Colonic mucosa (tissue), 4 donors: ENCODE measurements around the gene PQBP1. TPM values are rescaled to one million over a fixed set of nuclear protein-coding genes. Genes with fewer than 3 reads are reported as not detected.
A peak's percentile ranks its signal among the peaks of the same experiment; 100 is the strongest.
"Not testable (repeated sequence)": the region's sequence is repeated elsewhere in the genome, so short reads cannot be mapped to it uniquely, and the experiment has no call there.

Experiments used
- DNase-seq: peaks from one replicate; pipeline ENCODE4 v3.0.0-alpha.2; 2020
- H3K27ac ChIP-seq: fragments of 200-600 bp; one replicate; pipeline ENCODE4 v1.8.0; 2021
- H3K27me3 ChIP-seq: fragments of 200-600 bp; one replicate; pipeline ENCODE4 v1.8.0; 2021
- H3K36me3 ChIP-seq: fragments of 200-600 bp; one replicate; pipeline ENCODE4 v1.8.0; 2021
- H3K4me1 ChIP-seq: fragments of 200-600 bp; one replicate; pipeline ENCODE4 v1.8.0; 2021; ENCODE audit warnings: mild to moderate bottlenecking
- H3K4me3 ChIP-seq: fragments of 200-600 bp; one replicate; pipeline ENCODE4 v1.8.0; 2021
- H3K9ac ChIP-seq, 2 donors: one replicate each; pipeline ENCODE4 v1.7.0; 2013; ENCODE audit warnings: control low read depth in 2 of 2, low read depth in 2 of 2, low read length in 2 of 2
- H3K9me3 ChIP-seq: fragments of 200-600 bp; one replicate; pipeline ENCODE4 v1.8.0; 2021
- CTCF ChIP-seq: fragments of 200-600 bp; IDR thresholded peaks from one replicate; pipeline ENCODE4 v1.8.0; 2022; ENCODE audit warnings: antibody characterized with exemption, mild to moderate bottlenecking
- intact Hi-C: fragments of 100-400 bp; cut with DNase I; formaldehyde crosslinking; loops from one replicate; pipeline ENCODE4 v1.14.1; 2022
- total RNA-seq, 2 donors: library from RNA; stranded (reverse); fragmentation: NEBNext Ultra II Directional in 1 of 2; extraction: Animal tissue kit (Norgen Biotek cat#: 25700) in 1 of 2; gene quantifications; one replicate each; pipeline ENCODE4 v1.2.1, GENCODE V29; 2021
- donor health status: healthy.
- donor health status: DM: no; HTN: no; CAD: no.
- donor health status: DM: no; HTN: no; CAD: no.

PQBP1 gene
- total RNA-seq, 2 donors from 2014 or later: 68.1 to 76.3 TPM

- no peak for TF ChIP-seq CTCF
- Histone ChIP-seq H3K9me3 (no peaks in the 10 kb centered on the region), H3K27ac (no peak overlapping the region), H3K27me3 (no peaks in the 10 kb centered on the region), H3K4me1 (no peaks in the 10 kb centered on the region), H3K36me3 (no peaks in the 10 kb centered on the region), H3K9ac (no peak overlapping the region), H3K4me3 (no peak overlapping the region)
- DNase-seq: no peak
- intact Hi-C loops: no loop called here
Observed at GRCh38 chrX:48864210-48864609, 33.5 kb upstream of the PQBP1 start.

- H3K4me1 ChIP-seq, H3K36me3 ChIP-seq, H3K27me3 ChIP-seq, DNase-seq, H3K27ac ChIP-seq, H3K9ac ChIP-seq, H3K9me3 ChIP-seq, H3K4me3 ChIP-seq, intact Hi-C loops: not testable (repeated sequence)
Observed at GRCh38 chrX:48872017-48872416, 25.7 kb upstream of the PQBP1 start.

DNA sequence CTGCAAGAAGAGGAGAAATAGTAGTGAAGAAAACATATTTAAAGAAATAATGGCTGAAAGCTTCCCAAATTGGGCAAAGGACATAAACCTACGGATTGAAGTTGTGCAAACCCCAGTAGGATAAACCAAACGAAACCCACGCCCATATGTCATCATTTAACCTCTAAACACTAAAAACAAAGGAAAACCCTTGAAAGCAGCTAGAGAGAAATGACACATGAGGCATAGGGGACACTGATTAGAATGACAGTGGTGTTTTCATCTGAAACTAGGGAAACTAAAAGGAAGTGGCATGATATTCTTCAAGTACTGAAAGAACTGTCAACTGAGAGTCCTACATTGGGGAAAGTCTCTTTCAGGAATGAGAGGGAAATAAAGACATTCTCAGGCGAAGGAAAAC is 20.8 kb upstream of the PQBP1 start:
- H3K27ac ChIP-seq, H3K9me3 ChIP-seq, H3K9ac ChIP-seq, H3K27me3 ChIP-seq, H3K4me3 ChIP-seq, DNase-seq, H3K4me1 ChIP-seq, H3K36me3 ChIP-seq, intact Hi-C loops: not testable (repeated sequence)

- intact Hi-C loops: no loop called here
- TF ChIP-seq CTCF: no peak
- Histone ChIP-seq H3K4me1 (no peaks in the 10 kb centered on the region), H3K27ac (no peak overlapping the region), H3K9me3 (no peaks in the 10 kb centered on the region), H3K9ac (no peak overlapping the region), H3K36me3 (no peaks in the 10 kb centered on the region), H3K27me3 (no peaks in the 10 kb centered on the region), H3K4me3 (no peak overlapping the region)
- no peak for DNase-seq
Observed at GRCh38 chrX:48883729-48884128, 14.0 kb upstream of the PQBP1 start.

DNA sequence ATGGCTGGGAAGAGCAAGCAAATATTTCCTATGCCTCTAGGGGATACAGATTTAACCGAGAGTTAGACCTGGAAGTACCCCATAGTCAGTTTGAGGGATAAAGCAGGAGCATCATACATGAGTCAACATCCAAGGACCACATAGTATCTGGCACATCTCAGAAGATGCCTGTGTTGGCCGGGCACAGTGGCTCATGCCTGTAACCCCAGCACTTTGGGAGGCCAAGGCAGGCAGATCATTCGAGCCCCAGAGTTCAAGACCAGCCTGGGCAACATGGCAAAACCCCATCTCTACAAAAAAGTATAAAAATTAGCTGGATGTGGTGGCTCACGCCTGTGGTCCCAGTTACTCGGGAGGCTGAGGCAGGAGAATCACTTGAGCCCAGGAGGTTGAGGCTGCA is 11.1 kb upstream of the PQBP1 start:
- DNase-seq, H3K4me3 ChIP-seq, intact Hi-C loops, H3K27me3 ChIP-seq, H3K9ac ChIP-seq, H3K4me1 ChIP-seq, H3K27ac ChIP-seq, H3K36me3 ChIP-seq, H3K9me3 ChIP-seq: not testable (repeated sequence)

- Histone ChIP-seq H3K4me1 (no peaks in the 10 kb centered on the region), H3K27ac (no peak overlapping the region), H3K36me3 (no peaks in the 10 kb centered on the region), H3K27me3 (no peaks in the 10 kb centered on the region), H3K4me3 (peak overlapping the region; percentile 58), H3K9me3 (no peaks in the 10 kb centered on the region), H3K9ac (peak overlapping the region; percentile 34 to 66)
- no peak for TF ChIP-seq CTCF
- intact Hi-C loops: no loop called here
- no peak for DNase-seq
Observed at GRCh38 chrX:48890296-48890925, 7.3 kb upstream of the PQBP1 start.

- Histone ChIP-seq H3K9ac (peak overlapping the region; percentile 34 to 66), H3K36me3 (no peaks in the 10 kb centered on the region)
- intact Hi-C loops: no loop called here
Observed at GRCh38 chrX:48890934-48891401, 6.8 kb upstream of the PQBP1 start.

More at GRCh38 chrX:48890934-48891401, 6.8 kb upstream of the PQBP1 start:
- Histone ChIP-seq H3K9me3 (no peaks in the 10 kb centered on the region), H3K27me3 (no peaks in the 10 kb centered on the region), H3K27ac (peak overlapping the region; percentile 61), H3K4me1 (no peaks in the 10 kb centered on the region), H3K4me3 (peak overlapping the region; percentile 58)
- no peak for TF ChIP-seq CTCF
- DNase-seq: no peak
